SK-N-SH treated with all-trans-retinoic acid at 6 μM for 48 hours (cell line): ENCODE data around the gene SAMD8.

Experiments
- CREB5 ChIP-seq: fragments of 250-450 bp; sonication (Bioruptor Pico); IDR thresholded peaks from 2 replicates; pipeline ENCODE4 v1.5.1; 2020; ENCODE audit warnings: low read depth, mild to moderate bottlenecking, moderate library complexity
- PPARA ChIP-seq: fragments of 250-450 bp; sonication (Bioruptor Pico); IDR thresholded peaks from 2 replicates; pipeline ENCODE4 v1.5.0; 2020; ENCODE audit warnings: mild to moderate bottlenecking, borderline replicate concordance
- SNAI2 ChIP-seq: fragments of 250-450 bp; sonication (Bioruptor Pico); IDR thresholded peaks from 2 replicates; pipeline ENCODE4 v1.5.0; 2020; ENCODE audit warnings: mild to moderate bottlenecking, moderate library complexity
- TOX ChIP-seq: fragments of 250-450 bp; sonication (Bioruptor Pico); IDR thresholded peaks from 2 replicates; pipeline ENCODE4 v1.8.0; 2021; ENCODE audit warnings: mild to moderate bottlenecking, moderate library complexity, borderline replicate concordance
- ZFP30 ChIP-seq: fragments of 450-650 bp; formaldehyde crosslinking; IDR thresholded peaks from 2 replicates; pipeline ENCODE4 v1.5.0; 2022; ENCODE audit warnings: mild to moderate bottlenecking, moderate library complexity
- TF ChIP-seq, protein P1 (sequence below): fragments of 250-450 bp; sonication (Bioruptor Pico); IDR thresholded peaks from 2 replicates; pipeline ENCODE4 v1.8.0; 2020; ENCODE audit warnings: mild to moderate bottlenecking, moderate library complexity, borderline replicate concordance

DNA sequence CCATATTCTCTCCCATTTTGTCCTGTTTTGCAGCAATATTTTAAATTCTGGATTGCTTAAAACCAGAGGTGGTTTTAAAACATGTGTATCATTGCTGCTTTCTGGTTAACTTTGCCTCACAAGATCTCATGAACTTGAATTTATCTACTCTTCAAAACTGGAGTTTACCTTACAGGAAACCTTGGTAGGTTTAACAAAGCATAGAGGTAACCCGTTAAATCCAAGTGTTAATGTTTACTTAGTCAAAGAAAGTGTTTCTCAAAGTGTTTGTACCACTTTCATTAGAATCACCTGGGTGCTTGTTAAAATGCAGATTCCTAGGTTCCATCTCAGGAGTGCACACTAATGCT is 55.1 kb downstream of the SAMD8 start:
- TF ChIP-seq PPARA (CRISPR knock-in tag) (no peak), CREB5 (no peak), TOX (CRISPR knock-in tag) (no peak), ZFP30 (CRISPR knock-in tag) (no peak), SNAI2 (CRISPR knock-in tag) (no peak)
- TF ChIP-seq, protein P1, sequence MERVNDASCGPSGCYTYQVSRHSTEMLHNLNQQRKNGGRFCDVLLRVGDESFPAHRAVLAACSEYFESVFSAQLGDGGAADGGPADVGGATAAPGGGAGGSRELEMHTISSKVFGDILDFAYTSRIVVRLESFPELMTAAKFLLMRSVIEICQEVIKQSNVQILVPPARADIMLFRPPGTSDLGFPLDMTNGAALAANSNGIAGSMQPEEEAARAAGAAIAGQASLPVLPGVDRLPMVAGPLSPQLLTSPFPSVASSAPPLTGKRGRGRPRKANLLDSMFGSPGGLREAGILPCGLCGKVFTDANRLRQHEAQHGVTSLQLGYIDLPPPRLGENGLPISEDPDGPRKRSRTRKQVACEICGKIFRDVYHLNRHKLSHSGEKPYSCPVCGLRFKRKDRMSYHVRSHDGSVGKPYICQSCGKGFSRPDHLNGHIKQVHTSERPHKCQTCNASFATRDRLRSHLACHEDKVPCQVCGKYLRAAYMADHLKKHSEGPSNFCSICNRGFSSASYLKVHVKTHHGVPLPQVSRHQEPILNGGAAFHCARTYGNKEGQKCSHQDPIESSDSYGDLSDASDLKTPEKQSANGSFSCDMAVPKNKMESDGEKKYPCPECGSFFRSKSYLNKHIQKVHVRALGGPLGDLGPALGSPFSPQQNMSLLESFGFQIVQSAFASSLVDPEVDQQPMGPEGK (CRISPR knock-in tag), result no peak
